ENCODE data around the gene RPS10. TPM values are rescaled to one million over a fixed set of nuclear protein-coding genes. Genes with fewer than 3 reads are reported as not detected.

Gene RPS10
- total RNA-seq, 3 donors from 2014 or later (not counting 1 experiment from before 2014, with no cell fraction given), result 916 to 1,058 (median 1,045) TPM

GRCh38 chr6:34370361-34370760 lies 55.5 kb downstream of the RPS10 start:
- no peaks in the 10 kb centered on the region for H3K27me3 ChIP-seq (ENCODE audit: control insufficient read depth, insufficient read depth, low read length)
- Mint-ChIP-seq H3K4me3 (no peak overlapping the region), H3K27me3 (ENCODE audit: low read depth in 2 of 2) (no peaks in the 10 kb centered on the region), H3K27ac (no peak overlapping the region), H3K4me1 (peaks cover 6 to 25% of the 10 kb centered on the region in 2 donors), H3K36me3 (no peaks in the 10 kb centered on the region), H3K9me3 (no peaks in the 10 kb centered on the region)
- no peak for TF ChIP-seq CTCF (IDR thresholded peaks at IDR 0.05)
- intact Hi-C loops (cut with micrococcal nuclease), result no loop called here
- 81% methylated on average over 4 of the region's 5 CpGs for WGBS (ENCODE audit: insufficient coverage)
- peaks cover 4% of the 10 kb centered on the region for H3K4me1 ChIP-seq (ENCODE audit: control insufficient read depth, insufficient read depth, low read length)
- H3K9me3 ChIP-seq (ENCODE audit: control insufficient read depth, insufficient read depth, low read length), result no peaks in the 10 kb centered on the region
- DNase-seq (no peak), ATAC-seq (no peak)
- H3K27ac ChIP-seq (ENCODE audit: low read length), result no peak overlapping the region
- no peak overlapping the region for H3K4me3 ChIP-seq (ENCODE audit: low read length)
- no peaks in the 10 kb centered on the region for H3K36me3 ChIP-seq (ENCODE audit: control insufficient read depth, insufficient read depth, low read length)

GRCh38 chr6:34369385-34369784 lies 56.5 kb downstream of the RPS10 start:
- DNase-seq, result no peak
- Histone ChIP-seq H3K27me3 (ENCODE audit: control insufficient read depth, insufficient read depth, low read length) (no peaks in the 10 kb centered on the region), H3K4me1 (ENCODE audit: control insufficient read depth, insufficient read depth, low read length) (peaks cover 4% of the 10 kb centered on the region), H3K27ac (ENCODE audit: low read length) (no peak overlapping the region), H3K9me3 (ENCODE audit: control insufficient read depth, insufficient read depth, low read length) (no peaks in the 10 kb centered on the region), H3K36me3 (ENCODE audit: control insufficient read depth, insufficient read depth, low read length) (no peaks in the 10 kb centered on the region), H3K4me3 (ENCODE audit: low read length) (no peak overlapping the region)
- no peaks in the 10 kb centered on the region for H3K27me3 Mint-ChIP-seq (ENCODE audit: low read depth in 2 of 2)
- H3K9me3 Mint-ChIP-seq, result no peaks in the 10 kb centered on the region
- TF ChIP-seq CTCF (IDR thresholded peaks at IDR 0.05), result no peak
- no peak overlapping the region for H3K27ac Mint-ChIP-seq
- 74% methylated on average over 4 of the region's 4 CpGs for WGBS (ENCODE audit: insufficient coverage)
- H3K4me3 Mint-ChIP-seq, result no peak overlapping the region
- no peak for ATAC-seq
- H3K36me3 Mint-ChIP-seq, result no peaks in the 10 kb centered on the region
- peaks cover 8 to 25% of the 10 kb centered on the region in 2 donors for H3K4me1 Mint-ChIP-seq
- intact Hi-C loops (cut with micrococcal nuclease), result no loop called here

Other genes starting within 250 kb of the RPS10 start
- 10 to 100 TPM; 63.1 to 84.2 (median 77.3) TPM for gene HMGA1, start 189.2 kb downstream of the RPS10 start, total RNA-seq
- 10 to 100 TPM; 30.8 to 48.0 (median 39.7) TPM for gene SMIM29, start 177.1 kb downstream of the RPS10 start, total RNA-seq
- gene NUDT3, start 33.4 kb downstream of the RPS10 start, total RNA-seq, result 10 to 100 TPM; 22.0 to 26.3 (median 26.1) TPM
- gene PACSIN1, start 40.0 kb upstream of the RPS10 start, total RNA-seq, result 1 to 10 TPM; 2.2 to 6.6 (median 3.9) TPM
- gene SPDEF, start 130.3 kb upstream of the RPS10 start, total RNA-seq, result under 1 TPM; 0.25 to 0.68 (median 0.45) TPM

All from natural killer cell (primary cell).